H9 (cell line): ENCODE measurements around the gene AHI1. TPM values are rescaled to one million over a fixed set of nuclear protein-coding genes. Genes with fewer than 3 reads are reported as not detected.
A peak's percentile ranks its signal among the peaks of the same experiment; 100 is the strongest.

Experiments used
- DNase-seq: peaks from one replicate; pipeline ENCODE4 v3.0.0-alpha.2; 2017
- H2AFZ ChIP-seq: one replicate; pipeline ENCODE4 v1.6.1; 2013; ENCODE audit warnings: mild to moderate bottlenecking, low read length, control low read depth, moderate library complexity
- H2AK5ac ChIP-seq: 2 replicates; pipeline ENCODE4 v1.6.1; 2013; ENCODE audit warnings: low read length, control low read depth, mixed read lengths; ENCODE audit not compliant: insufficient read length
- H2BK120ac ChIP-seq: one replicate; pipeline ENCODE4 v1.6.1; 2013; ENCODE audit warnings: low read depth, mild to moderate bottlenecking, low read length, control low read depth, inconsistent platforms; ENCODE audit not compliant: poor library complexity, severe bottlenecking
- H2BK12ac ChIP-seq: 2 replicates; pipeline ENCODE4 v1.6.1; 2013; ENCODE audit warnings: low read length, control low read depth, mixed read lengths, low read depth; ENCODE audit not compliant: insufficient read length
- H2BK15ac ChIP-seq: 2 replicates; pipeline ENCODE4 v1.6.1; 2013; ENCODE audit warnings: low read depth, low read length, control low read depth
- H2BK20ac ChIP-seq: one replicate; pipeline ENCODE4 v1.6.1; 2013; ENCODE audit warnings: low read depth, mild to moderate bottlenecking, low read length, control low read depth, inconsistent platforms; ENCODE audit not compliant: poor library complexity, severe bottlenecking
- H2BK5ac ChIP-seq: 2 replicates; pipeline ENCODE4 v1.6.1; 2013; ENCODE audit warnings: low read length, control low read depth, mixed read lengths; ENCODE audit not compliant: insufficient read length
- H3K14ac ChIP-seq: 2 replicates; pipeline ENCODE4 v1.6.1; 2013; ENCODE audit warnings: low read length, control low read depth; ENCODE audit not compliant: insufficient read depth
- H3K18ac ChIP-seq: 2 replicates; pipeline ENCODE4 v1.6.1; 2013; ENCODE audit warnings: low read depth, mild to moderate bottlenecking, mixed read lengths, low read length, control low read depth; ENCODE audit not compliant: insufficient read length
- H3K23ac ChIP-seq: 2 replicates; pipeline ENCODE4 v1.6.1; 2013; ENCODE audit warnings: low read length, control low read depth, mixed read lengths, low read depth; ENCODE audit not compliant: insufficient read length
- H3K23me2 ChIP-seq: 2 replicates; pipeline ENCODE4 v1.6.1; 2013; ENCODE audit warnings: low read depth, mild to moderate bottlenecking, mixed read lengths, low read length, control low read depth; ENCODE audit not compliant: insufficient read length, poor library complexity, severe bottlenecking
- H3K27ac ChIP-seq: 2 replicates; pipeline ENCODE4 v1.5.1; 2013; ENCODE audit warnings: low read length, control low read depth, mixed read lengths, low read depth; ENCODE audit not compliant: insufficient read length
- H3K27me3 ChIP-seq: 2 replicates; pipeline ENCODE4 v1.6.1; 2013; ENCODE audit warnings: low read length, control low read depth, inconsistent platforms; ENCODE audit not compliant: insufficient read depth
- H3K4ac ChIP-seq: 2 replicates; pipeline ENCODE4 v1.6.1; 2013; ENCODE audit warnings: low read depth, mild to moderate bottlenecking, control low read depth, inconsistent platforms, low read length, moderate library complexity
- H3K4me1 ChIP-seq: 2 replicates; pipeline ENCODE4 v1.6.1; 2013; ENCODE audit warnings: low read length, control low read depth, inconsistent platforms; ENCODE audit not compliant: insufficient read depth
- H3K4me2 ChIP-seq: 2 replicates; pipeline ENCODE4 v1.6.1; 2013; ENCODE audit warnings: low read length, control low read depth, mixed read lengths; ENCODE audit not compliant: insufficient read length, insufficient read depth
- H3K56ac ChIP-seq: 2 replicates; pipeline ENCODE4 v1.6.1; 2013; ENCODE audit warnings: low read depth, mild to moderate bottlenecking, mixed read lengths, low read length, control low read depth; ENCODE audit not compliant: insufficient read length
- H3K79me1 ChIP-seq: 2 replicates; pipeline ENCODE4 v1.6.1; 2013; ENCODE audit warnings: low read depth, mild to moderate bottlenecking, moderate library complexity, low read length, control low read depth, inconsistent platforms; ENCODE audit not compliant: insufficient read depth, poor library complexity, severe bottlenecking
- H3K79me2 ChIP-seq: 2 replicates; pipeline ENCODE4 v1.6.1; 2013; ENCODE audit warnings: low read length, control low read depth, inconsistent platforms; ENCODE audit not compliant: insufficient read depth
- H3K9ac ChIP-seq: 2 replicates; pipeline ENCODE4 v1.6.1; 2013; ENCODE audit warnings: low read length, control low read depth, mixed read lengths; ENCODE audit not compliant: insufficient read length; ENCODE audit errors: extremely low read depth
- H3K9me3 ChIP-seq: one replicate; pipeline ENCODE4 v1.6.1; 2013; ENCODE audit warnings: low read depth, low read length, inconsistent platforms; ENCODE audit not compliant: control insufficient read depth
- H3T11ph ChIP-seq: one replicate; pipeline ENCODE4 v1.6.1; 2013; ENCODE audit warnings: mild to moderate bottlenecking, low read length, control low read depth, inconsistent platforms
- H4K20me1 ChIP-seq: one replicate; pipeline ENCODE4 v1.6.1; 2013; ENCODE audit not compliant: control insufficient read depth, insufficient read length, insufficient read depth
- H4K5ac ChIP-seq: 2 replicates; pipeline ENCODE4 v1.6.1; 2013; ENCODE audit warnings: low read depth, mild to moderate bottlenecking, mixed read lengths, low read length, control low read depth; ENCODE audit not compliant: insufficient read length
- H4K8ac ChIP-seq: replicated peaks from 2 replicates; pipeline ENCODE4 v1.6.1; 2013; ENCODE audit warnings: low read length, control low read depth, mixed read lengths, low read depth; ENCODE audit not compliant: insufficient read length
- H4K91ac ChIP-seq: 2 replicates; pipeline ENCODE4 v1.6.1; 2013; ENCODE audit warnings: low read depth, mild to moderate bottlenecking, moderate library complexity, mixed read lengths, low read length, control low read depth; ENCODE audit not compliant: insufficient read length
- H3K27ac Mint-ChIP-seq, 3 experiments: 2 replicates in 2 of 3; 3 replicates in 1 of 3; pipeline ENCODE4 v1.8.0; 2020 to 2021; ENCODE audit warnings: mixed read lengths in 3 of 3, mild to moderate bottlenecking in 1 of 3, moderate library complexity in 1 of 3
- H3K27me3 Mint-ChIP-seq: 2 replicates; pipeline ENCODE4 v1.8.0; 2021; ENCODE audit warnings: low read depth, mild to moderate bottlenecking, moderate library complexity, mixed read lengths
- H3K36me3 Mint-ChIP-seq, 3 experiments: 2 replicates in 2 of 3; 3 replicates in 1 of 3; pipeline ENCODE4 v1.8.0; 2020 to 2021; ENCODE audit warnings: low read depth in 3 of 3, mixed read lengths in 3 of 3; ENCODE audit not compliant: insufficient read depth in 1 of 3
- H3K4me1 Mint-ChIP-seq, 2 experiments: 2 replicates each; pipeline ENCODE4 v1.8.0; 2020; ENCODE audit warnings: mixed read lengths in 2 of 2
- H3K4me3 Mint-ChIP-seq, 2 experiments: 2 replicates in 1 of 2; 3 replicates in 1 of 2; pipeline ENCODE4 v1.8.0; 2020 to 2021; ENCODE audit warnings: mild to moderate bottlenecking in 2 of 2, mixed read lengths in 2 of 2, moderate library complexity in 1 of 2
- H3K9me3 Mint-ChIP-seq, 2 experiments: 2 replicates in 1 of 2; 3 replicates in 1 of 2; pipeline ENCODE4 v1.8.0; 2020; ENCODE audit warnings: mild to moderate bottlenecking in 2 of 2, mixed read lengths in 2 of 2, moderate library complexity in 1 of 2
- CTCF ChIP-seq: fragments of 200-600 bp; sonication (generic); conservative IDR thresholded peaks from 3 replicates; pipeline ENCODE4 v1.8.0; 2021; ENCODE audit warnings: antibody characterized with exemption, mild to moderate bottlenecking
- WGBS: extraction: QIAGEN DNeasy Blood & Tissue Kit; methylation state at CpG from one replicate; pipeline ENCODE4 v1.1.7; 2013; ENCODE audit warnings: missing lambda C conversion rate, low lambda C conversion rate, mixed read lengths; ENCODE audit not compliant: insufficient read length; ENCODE audit errors: extremely low coverage; 5-methylcytosine and 5-hydroxymethylcytosine counted together
- total RNA-seq: library from RNA; stranded (reverse); gene quantifications from 2 replicates; pipeline ENCODE4 v1.2.1, GENCODE V29; 2021

Gene AHI1
- total RNA-seq, 1 experiment from 2014 or later: 9.9 TPM

DNA sequence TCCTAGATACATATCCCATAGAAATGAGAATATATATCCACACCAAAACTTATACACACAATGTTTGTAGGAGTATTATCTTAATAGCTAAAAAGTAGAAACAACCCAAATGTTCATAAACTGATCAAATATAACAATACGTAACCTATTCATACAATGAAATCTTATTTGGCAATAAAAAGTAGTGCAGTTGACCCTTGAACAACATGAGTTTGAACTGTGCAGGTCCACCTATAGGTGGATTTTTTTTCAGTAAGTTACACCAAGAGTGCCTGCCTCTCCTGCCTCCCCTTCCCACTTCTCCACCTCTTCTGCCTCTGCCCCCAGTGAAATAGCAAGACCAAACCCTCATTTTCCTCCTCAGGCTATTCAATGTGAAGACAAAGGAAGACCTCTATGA is 95.2 kb downstream of the AHI1 start:
- no peaks in the 10 kb centered on the region for H3K9me3 ChIP-seq
- no peak overlapping the region for H2BK120ac ChIP-seq
- WGBS: no CpG with 5 or more reads among the region's 1 CpG
- H3K4ac ChIP-seq: no peak overlapping the region
- H2AFZ ChIP-seq: no peak overlapping the region
- H3K27me3 ChIP-seq: no peaks in the 10 kb centered on the region
- no peaks in the 10 kb centered on the region for H3K9me3 Mint-ChIP-seq
- no peak for DNase-seq
- no peaks in the 10 kb centered on the region for H3K27me3 Mint-ChIP-seq
- no peak overlapping the region for H2AK5ac ChIP-seq
- H3K4me2 ChIP-seq: no peak overlapping the region
- H3K79me1 ChIP-seq: no peaks in the 10 kb centered on the region
- H4K20me1 ChIP-seq: no peaks in the 10 kb centered on the region
- H3K23me2 ChIP-seq: no peaks in the 10 kb centered on the region
- H2BK5ac ChIP-seq: no peak overlapping the region
- H3K79me2 ChIP-seq: no peaks in the 10 kb centered on the region
- no peak overlapping the region for H2BK12ac ChIP-seq
- no peak overlapping the region for H3K56ac ChIP-seq
- no peak overlapping the region for H3K23ac ChIP-seq
- no peak overlapping the region for H3K4me3 Mint-ChIP-seq
- H4K8ac ChIP-seq: no peak overlapping the region
- H3K27ac Mint-ChIP-seq: peak overlapping the region in 1 of 3 experiments; percentile 36; a peak in 1 of 7 replicates
- H2BK15ac ChIP-seq: no peak overlapping the region
- TF ChIP-seq CTCF: no peak
- peaks cover 10 to 17% of the 10 kb centered on the region in 2 experiments for H3K4me1 Mint-ChIP-seq
- peaks cover 0 to 3% (median 0%) of the 10 kb centered on the region in 3 experiments; a peak in 1 of 7 replicates for H3K36me3 Mint-ChIP-seq
- no peak overlapping the region for H3K27ac ChIP-seq
- no peak overlapping the region for H4K91ac ChIP-seq
- no peak overlapping the region for H3T11ph ChIP-seq
- H3K18ac ChIP-seq: no peak overlapping the region
- no peak overlapping the region for H3K14ac ChIP-seq
- no peak overlapping the region for H2BK20ac ChIP-seq
- H3K4me1 ChIP-seq: no peaks in the 10 kb centered on the region
- no peak overlapping the region for H3K9ac ChIP-seq
- no peak overlapping the region for H4K5ac ChIP-seq
